Measurements from ENCODE around the gene GPC6. TPM values are rescaled to one million over a fixed set of nuclear protein-coding genes. Genes with fewer than 3 reads are reported as not detected.

The GPC6 gene
- total and polyA plus RNA-seq, 2 donors (not counting 3 experiments of a cell fraction or from before 2014, with no cell fraction given), result 0.01 TPM; not detected in 1

DNA sequence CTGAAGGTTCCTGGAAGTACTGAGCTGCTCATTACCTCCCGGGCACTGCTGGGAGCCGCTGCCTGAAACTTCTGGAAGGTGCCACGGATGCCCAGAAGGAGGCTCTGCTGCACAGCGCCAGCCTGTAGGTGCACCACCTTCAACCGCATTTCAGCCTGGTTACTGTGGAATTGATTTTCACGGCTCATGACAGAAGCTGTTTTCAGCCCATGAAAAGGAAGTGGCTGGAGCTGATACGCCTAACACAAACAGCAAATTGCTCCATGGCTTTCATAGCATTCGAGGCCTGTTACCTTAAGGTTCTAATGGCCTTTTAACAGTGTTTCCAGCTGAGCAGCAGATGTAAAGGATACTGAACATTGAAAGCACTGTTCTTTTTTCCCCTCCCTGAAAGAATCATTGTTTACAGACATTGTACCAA, 22.0 kb downstream of the GPC6 start:
- Histone ChIP-seq H3K36me3 (ENCODE audit: control insufficient read depth in 2 of 2, extremely low read depth in 1 of 2, insufficient read depth in 2 of 2, low read length in 2 of 2) (no peaks in the 10 kb centered on the region), H3K79me2 (ENCODE audit: control insufficient read depth, insufficient read depth, low read length) (no peaks in the 10 kb centered on the region), H3K9ac (replicated peaks; ENCODE audit: extremely low read depth, insufficient read depth, low read length) (no peak overlapping the region), H3K9me3 (replicated peaks; ENCODE audit: control insufficient read depth, insufficient read depth, low read length) (no peaks in the 10 kb centered on the region), H3K4me2 (ENCODE audit: insufficient read depth, low read length) (no peak overlapping the region), H4K20me1 (replicated peaks; ENCODE audit: control insufficient read depth, extremely low read depth, insufficient read depth, low read length) (no peaks in the 10 kb centered on the region), H2AFZ (ENCODE audit: low read depth, low read length) (no peak overlapping the region), H3K27me3 (ENCODE audit: control insufficient read depth in 2 of 2, insufficient read depth in 2 of 2, low read length in 2 of 2) (no peaks in the 10 kb centered on the region), H3K9me1 (replicated peaks; ENCODE audit: control insufficient read depth, extremely low read depth, insufficient read depth, low read length) (no peaks in the 10 kb centered on the region), H3K4me1 (ENCODE audit: control insufficient read depth, extremely low read depth, insufficient read depth, low read length) (no peaks in the 10 kb centered on the region), H3K27ac (ENCODE audit: insufficient read depth, low read depth, low read length) (no peak overlapping the region), H3K4me3 (replicated peaks in 1 of 3; ENCODE audit: insufficient read depth in 1 of 3, low read depth in 1 of 3, low read length in 3 of 3) (no peak overlapping the region)
- TF ChIP-seq GATA2 (IDR thresholded peaks at IDR 0.05; ENCODE audit: insufficient read depth, insufficient read length, low read depth, low read length) (no peak), POLR2A (IDR thresholded peaks at IDR 0.05; ENCODE audit: low read depth, low read length) (no peak), POLR2AphosphoS5 (IDR thresholded peaks at IDR 0.05; ENCODE audit: insufficient read depth, low read depth, low read length) (no peak), EZH2 (IDR thresholded peaks at IDR 0.05; ENCODE audit: borderline replicate concordance, low read depth, low read length, severe bottlenecking) (no peak), MYC (IDR thresholded peaks at IDR 0.05; ENCODE audit: low read depth, low read length) (no peak), FOS (IDR thresholded peaks at IDR 0.05; ENCODE audit: borderline replicate concordance, insufficient read depth, low read length) (no peak), JUN (IDR thresholded peaks at IDR 0.05; ENCODE audit: borderline replicate concordance, insufficient read depth, insufficient read length, low read depth) (no peak), MAX (IDR thresholded peaks at IDR 0.05; ENCODE audit: insufficient read depth, insufficient read length) (no peak)
- TF ChIP-seq, protein P1, sequence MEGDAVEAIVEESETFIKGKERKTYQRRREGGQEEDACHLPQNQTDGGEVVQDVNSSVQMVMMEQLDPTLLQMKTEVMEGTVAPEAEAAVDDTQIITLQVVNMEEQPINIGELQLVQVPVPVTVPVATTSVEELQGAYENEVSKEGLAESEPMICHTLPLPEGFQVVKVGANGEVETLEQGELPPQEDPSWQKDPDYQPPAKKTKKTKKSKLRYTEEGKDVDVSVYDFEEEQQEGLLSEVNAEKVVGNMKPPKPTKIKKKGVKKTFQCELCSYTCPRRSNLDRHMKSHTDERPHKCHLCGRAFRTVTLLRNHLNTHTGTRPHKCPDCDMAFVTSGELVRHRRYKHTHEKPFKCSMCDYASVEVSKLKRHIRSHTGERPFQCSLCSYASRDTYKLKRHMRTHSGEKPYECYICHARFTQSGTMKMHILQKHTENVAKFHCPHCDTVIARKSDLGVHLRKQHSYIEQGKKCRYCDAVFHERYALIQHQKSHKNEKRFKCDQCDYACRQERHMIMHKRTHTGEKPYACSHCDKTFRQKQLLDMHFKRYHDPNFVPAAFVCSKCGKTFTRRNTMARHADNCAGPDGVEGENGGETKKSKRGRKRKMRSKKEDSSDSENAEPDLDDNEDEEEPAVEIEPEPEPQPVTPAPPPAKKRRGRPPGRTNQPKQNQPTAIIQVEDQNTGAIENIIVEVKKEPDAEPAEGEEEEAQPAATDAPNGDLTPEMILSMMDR (IDR thresholded peaks at IDR 0.05; ENCODE audit: extremely low read depth in 1 of 2, insufficient read depth in 1 of 2, low read depth in 1 of 2, low read length in 2 of 2), result no peak
- DNase-seq (ENCODE audit: low read depth, low spot score) (no peak), FAIRE-seq (no peak)
- BruUV-seq (replicated peaks), result no TSS peak
- ChIA-PET POLR2A (no interaction called here), CTCF (no interaction called here)
- intact Hi-C loops (cut with micrococcal nuclease) (no loop called here), dilution Hi-C loops (cut with MboI; ENCODE audit: extremely low pct_ligation_motif_present, low sequenced_read_pairs) (no loop called here)

All from endothelial cell of umbilical vein (primary cell).